Measurements from ENCODE around the gene CAMK4. TPM values are rescaled to one million over a fixed set of nuclear protein-coding genes. Genes with fewer than 3 reads are reported as not detected.

CAMK4 gene
- total RNA-seq, 1 donor from 2014 or later = 67.3 TPM

DNA sequence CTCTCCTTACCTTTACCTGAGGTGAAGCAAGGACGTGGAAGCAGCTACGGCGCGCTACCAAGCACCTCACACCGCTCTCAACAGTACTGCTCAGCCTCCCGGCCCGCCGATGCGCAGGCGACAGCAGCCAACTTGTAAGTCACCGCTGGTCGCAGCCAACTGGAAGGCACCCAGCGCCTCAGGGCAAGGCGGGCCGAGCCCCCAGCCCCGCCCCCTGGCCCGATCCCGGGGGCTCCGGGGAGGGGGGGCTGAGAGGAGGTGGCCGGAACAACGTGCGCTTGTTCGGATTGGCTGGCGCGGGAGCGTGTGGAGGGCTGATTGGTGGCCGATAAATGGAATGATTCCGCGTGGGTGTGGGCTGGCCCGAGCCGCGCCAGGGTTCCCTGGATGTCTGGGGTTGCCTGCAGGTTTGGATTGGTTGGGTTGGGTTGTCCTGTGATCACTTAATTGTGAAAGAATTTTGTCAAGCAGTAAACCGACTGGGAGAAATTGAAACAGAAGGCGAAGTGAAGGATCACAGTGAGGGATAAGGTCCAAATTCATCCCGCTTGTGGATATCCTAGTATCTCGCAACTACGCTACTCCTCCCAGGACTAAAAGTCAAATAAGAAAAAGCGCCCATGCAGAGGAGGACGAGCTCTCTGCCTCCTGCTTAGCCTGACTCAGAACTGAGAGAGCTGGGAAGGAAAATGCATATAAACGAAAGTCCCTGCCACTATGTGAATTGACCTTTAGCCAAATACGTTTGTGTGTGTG lies 288.4 kb downstream of the CAMK4 start, which contains the start of gene STARD4:
STARD4 (minus strand) TSS at position 161 of the 756 bp plus-strand sequence. CDS start 5,102 bp downstream, outside the sequence.
- peak; percentile 10 for FAIRE-seq

DNA sequence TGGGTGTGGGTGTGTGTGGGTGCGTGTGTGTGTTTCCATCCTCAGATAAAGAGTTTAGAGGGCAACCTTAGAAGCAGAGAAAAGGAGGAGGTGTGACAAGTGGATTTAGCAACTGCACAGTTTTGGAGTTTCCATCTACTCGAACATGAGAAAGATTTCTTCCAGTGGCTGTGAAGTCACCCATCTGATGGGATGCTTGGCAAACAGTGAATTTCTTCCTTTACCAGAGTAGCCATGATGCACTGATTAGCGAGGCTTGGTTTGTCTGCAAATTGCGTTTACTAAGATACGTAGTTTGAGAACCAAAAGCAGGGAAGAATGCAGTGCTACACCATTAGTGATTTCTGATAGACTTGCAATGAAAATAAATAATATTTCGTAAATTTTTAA lies 288.9 kb downstream of the CAMK4 start:
- FAIRE-seq (no peak), DNase-seq (ENCODE audit: low spot score in 2 of 2) (peak in 1 of 2 donors; percentile 14)

More for the DNA sequence above, 288.4 kb downstream of the CAMK4 start, which contains the start of gene STARD4:
- DNase-seq (ENCODE audit: low spot score in 2 of 2) = peak; percentile 76 to 90

DNA sequence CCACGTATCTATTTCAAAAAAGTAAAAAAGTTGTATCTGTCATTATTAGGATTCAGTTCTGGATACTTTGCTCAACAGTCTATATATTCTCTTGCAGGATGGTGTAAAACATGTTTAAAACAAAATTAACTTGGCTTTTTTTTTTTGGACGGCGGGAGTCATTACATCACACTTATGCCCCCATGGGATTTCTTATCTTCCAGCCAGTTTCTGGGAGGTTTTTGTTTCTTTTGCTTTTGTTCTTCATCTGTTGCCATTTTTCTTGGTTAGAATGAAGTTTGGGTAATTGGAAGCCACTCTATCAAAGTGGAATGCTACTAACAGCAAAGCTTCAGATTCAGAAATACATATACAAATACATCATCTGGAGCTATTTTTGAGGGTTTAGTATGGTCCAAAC lies 289.9 kb downstream of the CAMK4 start:
- no peak for FAIRE-seq
- no peak for DNase-seq (ENCODE audit: low spot score in 2 of 2)

- DNase-seq (ENCODE audit: low spot score in 2 of 2) (no peak), FAIRE-seq (no peak)
These were observed 293.8 kb downstream of the CAMK4 start for GRCh38 chr5:111517853-111518501.

DNA sequence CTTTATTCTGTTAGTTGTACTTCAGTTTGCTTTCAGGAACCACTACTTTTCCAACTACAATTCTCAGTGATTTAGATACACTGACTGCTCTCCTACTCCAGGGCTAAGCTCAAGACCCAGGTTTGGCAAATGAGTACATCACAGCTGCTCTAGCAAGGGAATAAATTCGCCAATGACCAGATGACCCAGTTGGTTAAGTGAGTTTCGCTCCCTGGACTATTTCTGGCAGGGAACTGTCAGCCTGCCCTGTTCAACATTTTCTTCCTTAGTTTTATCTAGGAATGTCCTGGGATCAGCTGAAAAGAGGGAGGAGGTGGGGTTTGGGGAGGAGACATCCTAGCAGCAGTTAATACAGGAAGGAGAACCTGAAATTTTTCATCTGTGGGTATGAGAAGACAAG lies 294.6 kb downstream of the CAMK4 start:
- DNase-seq (ENCODE audit: low spot score in 2 of 2) (no peak), FAIRE-seq (no peak)

DNA sequence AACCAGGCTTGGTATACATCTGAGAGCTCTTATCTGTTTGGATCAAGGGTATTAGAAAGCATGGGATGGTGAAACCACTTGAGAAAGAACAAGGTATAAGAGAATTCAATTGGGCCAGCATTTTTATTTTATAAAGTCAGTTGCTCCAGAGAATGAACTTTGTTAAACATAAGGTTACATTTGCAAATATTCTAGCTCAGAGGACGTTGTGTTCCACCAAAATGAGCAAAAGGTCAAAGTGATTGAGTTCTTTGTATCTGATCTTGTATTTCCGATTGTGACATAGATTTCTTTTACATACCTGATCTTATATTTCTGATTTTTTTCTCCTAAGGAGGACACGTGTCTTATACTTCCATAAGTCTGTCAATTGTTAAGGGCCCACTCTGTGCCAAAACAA lies 296.7 kb downstream of the CAMK4 start:
- no peak for FAIRE-seq
- no peak for DNase-seq (ENCODE audit: low spot score in 2 of 2)

DNA sequence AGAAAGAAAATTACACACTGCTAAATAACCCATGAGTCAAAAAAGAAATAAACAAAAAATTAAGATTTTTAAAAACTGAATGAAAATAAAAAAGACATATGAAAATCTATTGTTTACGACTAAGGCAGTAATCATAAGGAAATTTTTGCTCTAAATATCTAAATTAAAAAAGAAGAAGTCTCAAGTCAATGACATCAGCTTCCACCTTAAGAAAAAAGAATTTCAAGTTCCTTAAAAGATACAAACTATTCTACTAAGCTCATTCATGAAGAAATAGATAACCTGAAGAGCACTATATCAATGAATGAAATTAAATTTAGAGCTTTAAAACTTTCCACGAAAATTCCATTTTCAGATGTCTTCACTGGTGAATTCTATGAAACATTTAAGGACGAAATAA lies 303.9 kb downstream of the CAMK4 start:
- FAIRE-seq (peak; percentile 88), DNase-seq (ENCODE audit: low spot score in 2 of 2) (no peak)

DNA sequence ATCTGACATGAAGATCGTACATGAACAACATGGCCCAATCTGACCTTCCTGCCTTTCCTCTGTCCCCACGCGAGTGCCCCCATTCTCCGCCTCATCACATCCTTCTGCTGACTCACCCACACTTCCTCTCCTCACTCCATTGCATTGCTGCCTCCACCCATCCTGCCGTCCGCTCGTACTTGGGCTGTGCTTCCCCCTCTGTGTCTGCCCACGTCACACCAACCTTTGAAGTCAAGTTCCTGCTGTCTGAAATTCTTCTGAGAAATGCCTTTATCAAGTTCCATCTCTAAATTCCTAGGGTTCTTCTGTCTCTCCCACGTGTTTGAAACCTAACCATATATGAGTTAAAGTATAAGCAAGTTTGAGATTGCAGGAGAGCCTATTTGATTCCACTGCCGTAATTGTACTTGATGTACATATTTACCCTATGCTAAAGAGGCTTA lies 306.1 kb downstream of the CAMK4 start:
- no peak for FAIRE-seq

DNA sequence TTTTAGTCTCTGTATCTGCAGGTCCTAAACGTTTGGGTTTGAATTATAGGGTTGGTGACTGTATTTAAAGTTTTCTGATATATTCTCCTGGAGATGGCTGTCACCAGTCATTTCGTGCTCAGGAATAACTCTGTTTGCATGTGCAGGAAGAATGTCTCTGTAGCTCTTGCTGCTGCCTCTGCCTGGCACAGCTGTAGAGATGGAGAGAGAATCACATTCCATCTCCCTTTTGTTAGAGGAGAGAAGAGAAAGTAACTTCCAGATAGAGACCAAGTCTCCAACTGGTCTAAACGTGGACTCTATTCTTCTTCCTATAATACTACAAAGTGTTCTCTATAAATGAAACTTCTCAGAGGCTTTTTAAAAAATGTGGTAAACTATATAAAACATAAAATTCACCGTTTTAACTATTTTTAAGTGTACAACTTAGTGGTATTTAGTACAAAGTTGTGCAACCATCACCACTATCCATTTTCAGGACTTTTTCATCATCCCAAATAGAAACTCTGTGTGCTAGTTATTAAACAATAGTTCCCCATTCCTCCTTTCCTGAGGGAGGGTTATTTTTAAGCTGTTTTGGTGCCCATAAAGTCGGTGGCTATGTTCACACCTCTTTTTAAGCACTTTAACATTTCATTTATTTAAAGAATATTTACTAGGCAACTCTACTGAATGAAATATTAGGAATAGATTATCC lies 308.9 kb downstream of the CAMK4 start:
- DNase-seq (ENCODE audit: low spot score in 2 of 2) (no peak), FAIRE-seq (no peak)

More for the DNA sequence above, 306.1 kb downstream of the CAMK4 start:
- DNase-seq (ENCODE audit: low spot score in 2 of 2) = peak in 1 of 2 donors; percentile 28

- DNase-seq (ENCODE audit: low spot score in 2 of 2) = no peak
- no peak for FAIRE-seq
These were observed 311.8 kb downstream of the CAMK4 start for GRCh38 chr5:111535879-111536549.

DNA sequence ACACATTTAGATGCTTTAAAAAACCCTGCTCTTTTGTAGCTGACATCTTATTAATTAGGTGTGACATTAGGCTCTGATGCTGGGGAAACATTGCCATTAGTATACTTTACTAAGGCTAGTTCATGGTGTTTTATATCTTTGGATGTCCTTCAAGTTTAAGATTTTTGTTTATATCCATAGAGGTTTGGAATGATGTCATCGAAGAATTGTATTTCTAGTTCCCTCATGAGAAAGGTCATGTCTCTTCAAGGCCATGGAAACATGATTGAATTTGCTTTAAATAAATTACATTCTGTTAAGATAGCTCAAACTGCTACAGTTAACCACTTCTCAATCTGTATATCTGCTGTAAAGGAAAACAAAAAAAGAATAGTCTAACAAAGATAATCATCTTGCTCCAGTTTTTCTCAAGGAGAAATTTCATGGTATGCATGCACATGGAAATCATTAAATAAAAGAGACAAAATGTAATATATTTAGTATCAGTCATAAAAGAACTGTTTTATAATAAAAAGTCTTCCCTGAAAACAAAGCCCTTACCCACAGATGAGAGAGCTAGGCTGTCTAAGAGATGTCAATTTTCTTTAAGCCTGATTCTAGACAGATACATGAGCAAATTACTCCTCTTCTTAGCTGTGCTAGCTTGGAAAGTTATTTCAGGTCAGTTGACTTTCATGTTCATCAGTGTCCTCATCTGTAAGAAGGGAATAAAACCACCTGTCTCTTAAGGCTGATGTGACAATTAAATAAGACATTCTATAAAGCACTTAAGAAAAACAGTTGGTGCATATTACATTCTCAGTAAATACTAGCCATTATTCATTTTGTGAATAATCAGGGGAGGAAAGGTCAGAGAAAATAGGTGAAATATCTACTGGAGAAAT lies 313.2 kb downstream of the CAMK4 start:
- FAIRE-seq (no peak), DNase-seq (ENCODE audit: low spot score in 2 of 2) (no peak)

Other genes starting within 250 kb of the CAMK4 start
- not detected for gene TSLP, start 152.7 kb upstream of the CAMK4 start, total RNA-seq
- 43.6 TPM for gene WDR36, start 132.0 kb upstream of the CAMK4 start, total RNA-seq

All from frontal cortex (tissue), 4 donors.